NCI-H146 treated with DMSO at 0.1 percent for 48 hours (cell line): Measurements from ENCODE around the gene APOA4.
"Not testable (repeated sequence)": the region's sequence is repeated elsewhere in the genome, so short reads cannot be mapped to it uniquely, and the experiment has no call there.

Experiments
- DNase-seq: peaks from one replicate; lab custom pipeline; 2025; ENCODE audit not compliant: unreplicated experiment; lab: John Stamatoyannopoulos, UW

Gene APOA4

DNA sequence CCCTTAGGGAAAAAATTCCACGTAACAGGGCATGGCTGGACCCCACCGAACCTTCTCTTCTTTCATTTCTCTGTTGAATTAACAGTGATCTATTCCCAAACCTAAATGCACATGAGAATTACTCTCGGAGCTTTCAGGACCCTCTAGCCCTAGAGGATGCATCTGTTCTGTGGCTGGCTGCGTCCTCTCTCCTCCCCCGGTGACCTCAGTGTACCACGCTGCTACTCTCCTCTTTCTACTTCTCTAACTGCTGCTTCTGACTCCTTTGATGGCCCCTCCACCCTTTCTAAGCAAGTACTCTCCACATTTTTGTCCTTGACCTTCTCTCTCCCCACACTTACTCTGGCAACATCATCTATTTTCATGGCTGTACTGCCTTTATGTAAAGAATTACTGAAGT is 26.4 kb upstream of the APOA4 start:
- no peak for DNase-seq

- no peak for DNase-seq
These were observed 26.0 kb upstream of the APOA4 start for GRCh38 chr11:116849060-116849459.

- DNase-seq, result no peak
These were observed 24.5 kb upstream of the APOA4 start for GRCh38 chr11:116847612-116848011.

DNA sequence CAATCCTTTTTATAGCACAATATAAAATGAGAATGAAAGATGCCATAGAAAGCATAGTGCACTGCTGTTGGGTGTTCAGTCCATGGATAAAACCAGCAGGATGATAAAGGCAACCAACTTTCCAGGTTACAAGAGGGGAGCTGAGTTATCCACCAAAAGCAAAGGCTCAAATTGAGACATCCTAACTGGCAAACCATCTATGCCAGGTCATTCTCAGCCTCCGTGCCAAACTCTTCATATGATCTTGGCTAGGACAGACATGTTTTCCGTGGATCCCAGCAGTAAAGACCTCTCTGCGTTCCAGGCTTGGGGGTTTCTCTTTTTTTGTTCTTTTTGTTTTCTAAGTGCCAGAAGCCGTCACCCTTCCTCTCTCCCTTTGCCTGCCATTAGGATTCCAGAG is 21.6 kb upstream of the APOA4 start:
- DNase-seq, result no peak

GRCh38 chr11:116843661-116844060 is 20.6 kb upstream of the APOA4 start:
- DNase-seq, result no peak

GRCh38 chr11:116842909-116843308 is 19.8 kb upstream of the APOA4 start:
- DNase-seq, result no peak

DNA sequence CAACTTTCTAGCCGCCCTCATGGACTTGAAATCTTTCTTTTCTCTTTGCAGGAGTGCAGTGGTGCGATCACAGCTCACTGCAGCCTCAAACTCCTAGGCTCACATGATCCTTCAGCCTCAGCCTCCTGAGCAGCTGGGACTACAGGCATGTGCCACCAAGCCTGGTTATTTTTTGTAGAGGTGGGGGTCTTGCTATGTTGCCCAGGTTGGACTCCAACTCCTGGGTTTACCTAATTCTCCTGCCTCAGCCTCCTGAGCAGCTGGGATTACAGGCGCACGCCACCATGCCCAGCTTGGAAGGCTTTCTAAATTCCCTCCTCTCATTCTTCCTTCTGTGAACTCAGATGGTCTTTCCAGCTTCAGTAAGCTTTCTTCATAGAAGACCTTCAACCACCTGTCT is 19.0 kb upstream of the APOA4 start:
- DNase-seq, result no peak

DNA sequence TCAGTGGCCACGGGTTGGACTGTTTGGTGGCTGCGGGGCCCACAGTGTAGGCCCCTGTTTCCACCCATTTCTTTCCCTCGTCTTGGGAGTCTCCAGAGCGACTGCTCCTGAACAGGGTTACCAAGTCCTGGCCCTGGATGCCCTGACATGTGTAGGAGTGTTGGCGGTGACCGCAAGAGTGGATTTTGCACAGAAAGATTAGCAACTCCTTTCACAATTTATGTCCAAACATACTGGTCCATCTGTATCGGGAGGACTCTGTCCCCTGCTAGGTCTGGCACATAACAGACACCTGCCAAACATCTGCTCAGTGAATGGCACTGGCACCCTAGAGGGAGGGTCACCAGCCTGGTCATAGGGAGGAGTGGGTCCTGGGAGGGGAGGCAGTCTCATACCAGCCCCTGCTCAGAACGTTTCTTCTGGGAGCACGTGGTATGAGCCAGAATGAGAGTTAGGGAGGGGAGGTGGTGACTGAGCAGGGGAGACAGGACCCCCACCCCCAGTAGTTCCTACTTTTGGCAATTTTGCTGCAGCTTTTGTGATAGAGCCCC is 17.7 kb upstream of the APOA4 start:
- no peak for DNase-seq

DNA sequence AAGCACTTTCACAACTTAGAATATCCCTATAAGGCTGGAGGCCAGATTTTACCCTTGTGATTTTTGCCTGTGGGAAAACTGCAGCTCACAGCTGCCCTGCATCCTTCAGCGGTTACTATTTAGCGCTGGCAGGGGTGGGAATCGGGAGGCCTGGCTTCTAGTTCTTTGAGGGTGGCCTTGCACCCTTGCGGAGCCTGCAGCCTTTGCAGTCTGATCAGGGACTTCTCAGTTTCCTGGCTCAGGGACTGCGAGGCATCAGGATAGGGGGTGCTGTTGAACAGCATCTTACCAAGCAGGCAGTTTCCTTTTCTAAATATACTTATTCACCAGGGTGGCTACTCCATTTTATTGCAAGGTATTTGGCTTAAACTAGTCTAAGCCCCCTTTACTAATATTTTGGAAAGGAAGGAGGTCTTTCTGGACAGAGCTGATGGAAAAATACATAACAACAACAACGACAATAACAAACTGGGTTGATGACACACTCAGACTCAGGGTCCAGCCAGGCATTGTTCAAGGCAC is 17.2 kb upstream of the APOA4 start:
- DNase-seq, result no peak

DNA sequence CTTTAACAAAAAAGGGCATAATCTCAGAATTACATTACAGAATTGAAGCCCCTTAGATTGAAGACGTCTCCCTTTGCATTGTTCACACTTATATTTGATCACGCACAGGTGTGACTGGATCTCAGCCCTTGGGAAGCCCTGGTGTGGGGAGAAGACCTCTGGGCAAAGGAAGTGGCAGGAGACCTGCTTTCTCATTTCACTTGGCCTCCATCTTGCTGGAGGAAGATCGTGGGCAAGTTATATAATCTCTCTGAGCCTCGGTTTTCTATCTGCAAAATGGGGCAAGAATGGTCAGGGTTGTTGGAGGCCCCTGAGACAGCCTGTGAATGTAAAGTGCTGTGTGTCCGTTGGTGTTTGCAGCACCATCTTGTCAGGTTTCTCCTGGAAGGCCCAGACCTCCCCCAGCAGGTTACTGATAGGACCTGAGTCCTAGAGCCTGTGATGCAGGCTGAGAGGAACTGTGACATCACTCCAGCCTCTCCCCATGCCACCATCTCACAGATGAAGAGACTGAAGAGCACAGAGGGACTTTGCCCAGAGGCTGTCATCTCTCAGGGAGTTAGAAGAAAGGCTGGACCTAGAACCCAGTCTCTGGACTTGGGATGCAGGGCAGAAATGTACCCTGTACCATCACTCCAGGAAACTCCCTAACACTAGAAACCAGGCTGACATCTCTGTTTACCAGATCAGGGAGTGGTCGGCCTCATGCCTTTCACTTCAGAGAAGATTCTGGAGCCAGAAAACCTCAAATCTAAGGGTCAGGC is 15.4 kb upstream of the APOA4 start:
- DNase-seq, result no peak

DNA sequence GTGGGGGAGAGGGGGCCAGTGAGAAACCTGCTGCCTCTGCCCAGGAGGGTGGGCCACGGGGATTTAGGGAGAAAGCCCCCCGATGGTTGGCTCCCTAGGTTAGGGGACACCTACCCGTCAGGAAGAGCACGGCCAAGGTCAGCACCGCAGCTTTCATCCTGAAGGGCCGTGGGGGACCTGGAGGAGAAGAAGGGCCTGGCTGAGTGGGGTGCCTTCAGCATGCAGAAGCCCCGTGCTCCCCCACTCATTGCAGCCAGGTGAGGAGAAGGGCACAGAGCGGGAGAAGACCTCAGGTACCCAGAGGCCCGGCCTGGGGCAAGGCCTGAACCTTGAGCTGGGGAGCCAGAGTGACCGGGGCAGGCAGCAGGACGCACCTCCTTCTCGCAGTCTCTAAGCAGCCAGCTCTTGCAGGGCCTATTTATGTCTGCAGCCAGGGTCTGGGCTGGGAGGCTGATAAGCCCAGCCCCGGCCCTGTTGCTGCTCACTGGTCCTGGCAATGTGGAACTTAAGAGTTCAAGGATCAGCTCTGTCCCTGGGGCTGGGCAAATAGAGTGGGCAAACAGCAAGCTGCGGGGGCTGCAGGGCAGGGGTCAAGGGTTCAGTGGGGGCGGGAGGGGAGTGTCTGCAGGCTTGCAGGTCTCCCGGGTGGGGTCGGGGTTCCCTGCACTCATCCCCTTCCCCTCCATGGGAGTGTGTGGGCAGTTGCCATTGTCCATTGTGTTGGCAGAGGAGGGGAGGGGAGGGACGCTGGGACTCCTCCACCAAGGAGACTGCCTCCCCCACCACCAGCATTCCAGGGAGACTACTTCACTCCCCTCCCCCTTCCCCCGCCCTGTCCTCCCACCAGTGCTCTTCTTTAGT is 14.4 kb upstream of the APOA4 start, which contains the start of gene APOA1:
APOA1 (minus strand) TSS at position 392 of the 861 bp plus-strand sequence; CDS start at position 157, 235 bp downstream.
- no peak for DNase-seq

- DNase-seq, result no peak
These were observed 13.5 kb upstream of the APOA4 start for GRCh38 chr11:116836632-116836991.

DNA sequence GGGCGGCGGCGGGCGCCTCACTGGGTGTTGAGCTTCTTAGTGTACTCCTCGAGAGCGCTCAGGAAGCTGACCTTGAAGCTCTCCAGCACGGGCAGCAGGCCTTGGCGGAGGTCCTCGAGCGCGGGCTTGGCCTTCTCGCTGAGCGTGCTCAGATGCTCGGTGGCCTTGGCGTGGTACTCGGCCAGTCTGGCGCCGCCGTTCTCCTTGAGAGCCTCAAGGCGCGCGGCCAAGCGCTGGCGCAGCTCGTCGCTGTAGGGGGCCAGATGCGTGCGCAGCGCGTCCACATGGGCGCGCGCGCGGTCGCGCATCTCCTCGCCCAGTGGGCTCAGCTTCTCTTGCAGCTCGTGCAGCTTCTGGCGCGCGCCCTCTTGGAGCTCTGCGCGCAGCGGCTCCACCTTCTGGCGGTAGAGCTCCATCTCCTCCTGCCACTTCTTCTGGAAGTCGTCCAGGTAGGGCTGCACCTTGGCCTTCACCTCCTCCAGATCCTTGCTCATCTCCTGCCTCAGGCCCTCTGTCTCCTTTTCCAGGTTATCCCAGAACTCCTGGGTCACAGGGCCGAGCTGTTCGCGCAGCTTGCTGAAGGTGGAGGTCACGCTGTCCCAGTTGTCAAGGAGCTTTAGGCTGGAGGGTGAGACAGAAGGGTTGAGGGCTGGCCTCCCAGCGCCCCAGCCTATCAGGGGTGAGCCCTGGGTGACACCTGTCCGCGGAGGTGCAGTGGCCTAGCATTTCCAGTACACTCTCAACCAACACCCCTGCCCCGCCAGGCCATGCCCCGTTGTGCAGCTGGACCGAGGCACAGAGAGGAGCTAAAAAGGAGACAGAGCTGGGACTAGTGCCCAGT is 12.9 kb upstream of the APOA4 start:
- DNase-seq, result peak; percentile 76

DNA sequence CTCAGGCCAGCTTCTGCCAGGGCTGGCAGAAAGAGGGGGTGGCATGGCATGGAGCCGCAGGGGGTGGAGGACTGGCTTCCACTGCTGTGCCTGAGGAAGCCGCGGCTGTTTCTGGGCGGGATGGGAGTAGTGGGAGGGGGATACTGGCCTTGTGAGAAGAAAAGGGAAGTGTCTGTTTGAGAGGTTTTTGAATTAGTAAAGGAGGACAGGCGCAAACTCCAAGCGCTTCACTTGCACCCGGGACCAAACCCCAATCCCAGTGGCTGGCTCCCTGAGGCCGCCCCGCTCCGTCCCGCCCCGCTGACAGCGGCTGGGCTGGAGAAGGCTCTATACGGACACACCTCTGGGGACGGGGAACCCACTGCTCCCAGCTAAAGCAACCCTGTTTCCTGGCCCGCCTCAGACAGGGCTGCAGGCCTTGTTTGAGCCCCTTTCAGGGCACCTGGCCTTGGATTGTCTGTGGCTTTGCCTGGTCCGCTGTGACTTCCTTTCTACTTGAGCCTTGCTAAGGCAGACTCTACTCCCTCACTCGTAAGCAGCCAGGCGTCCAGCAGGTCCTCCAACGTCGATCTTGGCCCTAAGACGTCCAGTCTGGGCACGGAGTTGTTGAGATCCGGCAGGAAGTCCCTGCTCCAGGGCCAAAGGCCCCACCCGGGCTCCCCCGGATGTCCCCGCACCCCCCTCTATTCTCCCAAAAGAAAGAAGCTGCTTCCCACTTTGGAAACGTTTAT is 12.1 kb upstream of the APOA4 start:
- no peak for DNase-seq

- DNase-seq, result not testable (repeated sequence)
These were observed 11.5 kb upstream of the APOA4 start for GRCh38 chr11:116834535-116835041.

- DNase-seq, result no peak
These were observed 10.9 kb upstream of the APOA4 start for GRCh38 chr11:116833816-116834534.

DNA sequence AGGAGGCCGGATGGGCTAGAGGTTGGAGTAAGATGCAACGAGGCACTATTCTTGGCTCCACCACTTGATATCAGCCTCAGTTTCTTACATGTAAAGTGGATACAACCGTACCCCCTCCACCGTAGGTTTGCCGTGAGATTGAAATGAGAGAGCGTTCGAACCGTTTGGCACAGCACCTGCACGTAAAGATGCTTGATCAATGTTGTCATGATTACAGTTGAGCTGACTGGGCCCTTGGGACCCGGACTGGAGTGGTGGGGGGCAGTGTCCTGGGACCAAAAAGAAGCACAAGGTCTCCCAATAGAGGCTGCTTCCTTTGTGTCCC is 10.3 kb upstream of the APOA4 start:
- no peak for DNase-seq

- peak; percentile 80 for DNase-seq
These were observed 9.5 kb upstream of the APOA4 start for GRCh38 chr11:116832350-116833290.
